Right cardiac atrium (tissue), 5 donors: Measurements from ENCODE around the gene CEP72. TPM values are rescaled to one million over a fixed set of nuclear protein-coding genes. Genes with fewer than 3 reads are reported as not detected.

Experiments used
- ATAC-seq, 2 donors: fragments of 200-7000 bp; cut with Tn5 transposase; one replicate each; pipeline versions ENCODE4 v1.8.0 to v1.9.1; 2020; ENCODE audit warnings: moderate library complexity in 2 of 2, mild to moderate bottlenecking in 1 of 2
- DNase-seq, 3 donors: peaks; one replicate each; pipeline ENCODE4 v3.0.0-alpha.2; 2020
- H3K27ac ChIP-seq: one replicate; pipeline ENCODE4 v1.5.1; 2013; ENCODE audit warnings: mild to moderate bottlenecking, low read length, control low read depth, moderate library complexity
- H3K27me3 ChIP-seq: one replicate; pipeline ENCODE4 v1.6.1; 2013; ENCODE audit not compliant: control insufficient read depth, insufficient read depth
- H3K4me1 ChIP-seq: one replicate; pipeline ENCODE4 v1.6.1; 2013; ENCODE audit warnings: low read length; ENCODE audit not compliant: control insufficient read depth, insufficient read depth
- H3K4me3 ChIP-seq: one replicate; pipeline ENCODE4 v1.5.1; 2013; ENCODE audit warnings: low read length, control low read depth
- H3K9me3 ChIP-seq: one replicate; pipeline ENCODE4 v1.6.1; 2013; ENCODE audit warnings: low read length; ENCODE audit not compliant: control insufficient read depth
- WGBS: extraction: QIAGEN DNeasy Blood & Tissue Kit; methylation state at CpG from one replicate; pipeline ENCODE4 v1.1.7; 2013; 5-methylcytosine and 5-hydroxymethylcytosine counted together
- intact Hi-C, 4 donors: fragments of 100-400 bp; cut with DNase I; formaldehyde crosslinking; loops; one replicate each; pipeline versions ENCODE4 v1.11.0 to v1.14.0; 2022 to 2023
- polyA plus RNA-seq: library from polyadenylated mRNA; stranded (reverse); fragments of 200-250 nt; gene quantifications from one replicate; pipeline ENCODE4 v1.2.3, GENCODE V29; 2013
- total RNA-seq, 4 donors: library from RNA; stranded (reverse); fragmentation: NEBNext Ultra II Directional; extraction: Animal tissue kit (Norgen Biotek cat#: 25700); gene quantifications; one replicate each; pipeline ENCODE4 v1.2.1, GENCODE V29; 2021
- donor health status: healthy with polysubstance abuse.
- donor health status: DM: no; HTN: yes; CAD: no.
- donor health status: DM: no; HTN: no; CAD: no.
- donor health status: DM: no; HTN: yes; CAD: no; lungs with severe emphysema.
- donor health status: DM: yes; HTN: yes; CAD: no.

CEP72 gene
- total and polyA plus RNA-seq, 5 donors = 1.1 to 3.4 (median 2.1) TPM

GRCh38 chr5:640461-641330 lies 28.6 kb downstream of the CEP72 start:
- H3K9me3 ChIP-seq = peaks cover 1% of the 10 kb centered on the region
- ATAC-seq (peak in 1 of 2 donors; percentile 9), DNase-seq (no peak)
- no peak overlapping the region for H3K27ac ChIP-seq
- intact Hi-C loops = no loop called here
- no peaks in the 10 kb centered on the region for H3K4me1 ChIP-seq
- H3K4me3 ChIP-seq = no peak overlapping the region
- WGBS = 91% methylated on average over 35 of the region's 35 CpGs
- no peaks in the 10 kb centered on the region for H3K27me3 ChIP-seq

- intact Hi-C loops = no loop called here
- no peak overlapping the region for H3K4me3 ChIP-seq
- DNase-seq (no peak), ATAC-seq (no peak)
- WGBS = 84% methylated on average over 14 of the region's 14 CpGs
- H3K4me1 ChIP-seq = no peaks in the 10 kb centered on the region
- no peak overlapping the region for H3K27ac ChIP-seq
- no peaks in the 10 kb centered on the region for H3K27me3 ChIP-seq
- no peaks in the 10 kb centered on the region for H3K9me3 ChIP-seq
Observed at GRCh38 chr5:641331-641765, 29.2 kb downstream of the CEP72 start.

- WGBS = 96% methylated on average over 14 of the region's 14 CpGs
- intact Hi-C loops = no loop called here
- no peak for ATAC-seq
- Histone ChIP-seq H3K27ac (no peak overlapping the region), H3K27me3 (no peaks in the 10 kb centered on the region), H3K4me1 (no peaks in the 10 kb centered on the region), H3K9me3 (no peaks in the 10 kb centered on the region), H3K4me3 (no peak overlapping the region)
- DNase-seq = no peak
Observed at GRCh38 chr5:642481-642880, 30.3 kb downstream of the CEP72 start.

- Histone ChIP-seq H3K27me3 (no peaks in the 10 kb centered on the region), H3K4me1 (no peaks in the 10 kb centered on the region), H3K27ac (no peak overlapping the region), H3K9me3 (no peaks in the 10 kb centered on the region), H3K4me3 (no peak overlapping the region)
- ATAC-seq (peak in 1 of 2 donors; percentile 8), DNase-seq (no peak)
- intact Hi-C loops = no loop called here
- WGBS = 94% methylated on average over 21 of the region's 21 CpGs
Observed at GRCh38 chr5:643351-643801, 31.2 kb downstream of the CEP72 start.

- Histone ChIP-seq H3K4me3 (no peak overlapping the region), H3K4me1 (no peaks in the 10 kb centered on the region), H3K27ac (no peak overlapping the region), H3K27me3 (no peaks in the 10 kb centered on the region), H3K9me3 (no peaks in the 10 kb centered on the region)
- WGBS = 90% methylated on average over 11 of the region's 11 CpGs
- ATAC-seq (no peak), DNase-seq (no peak)
- intact Hi-C loops = no loop called here
Observed at GRCh38 chr5:643811-644271, 31.7 kb downstream of the CEP72 start.

GRCh38 chr5:644509-644908 lies 32.4 kb downstream of the CEP72 start:
- Histone ChIP-seq H3K27me3 (no peaks in the 10 kb centered on the region), H3K4me3 (no peak overlapping the region), H3K4me1 (no peaks in the 10 kb centered on the region), H3K9me3 (no peaks in the 10 kb centered on the region), H3K27ac (no peak overlapping the region)
- no peak for DNase-seq
- intact Hi-C loops = no loop called here
- no peak for ATAC-seq
- WGBS = 91% methylated on average over 13 of the region's 13 CpGs

- DNase-seq = no peak
- intact Hi-C loops = no loop called here
Observed at GRCh38 chr5:644971-645370, 32.8 kb downstream of the CEP72 start.

GRCh38 chr5:645421-645820 lies 33.3 kb downstream of the CEP72 start:
- Histone ChIP-seq H3K9me3 (no peaks in the 10 kb centered on the region), H3K4me3 (no peak overlapping the region), H3K4me1 (no peaks in the 10 kb centered on the region), H3K27me3 (no peaks in the 10 kb centered on the region), H3K27ac (no peak overlapping the region)
- ATAC-seq (no peak), DNase-seq (peak in 1 of 3 donors; percentile 33)
- WGBS = 96% methylated on average over 13 of the region's 13 CpGs
- intact Hi-C loops = no loop called here

More at GRCh38 chr5:644971-645370, 32.8 kb downstream of the CEP72 start:
- Histone ChIP-seq H3K27me3 (no peaks in the 10 kb centered on the region), H3K27ac (no peak overlapping the region), H3K9me3 (no peaks in the 10 kb centered on the region), H3K4me3 (no peak overlapping the region), H3K4me1 (no peaks in the 10 kb centered on the region)
- no peak for ATAC-seq
- WGBS = 95% methylated on average over 15 of the region's 15 CpGs

GRCh38 chr5:646396-647201 lies 34.5 kb downstream of the CEP72 start:
- H3K9me3 ChIP-seq = no peaks in the 10 kb centered on the region
- H3K27me3 ChIP-seq = no peaks in the 10 kb centered on the region
- H3K4me3 ChIP-seq = no peak overlapping the region
- intact Hi-C loops = no loop called here
- ATAC-seq = no peak
- WGBS = 94% methylated on average over 18 of the region's 18 CpGs
- H3K4me1 ChIP-seq = no peaks in the 10 kb centered on the region
- DNase-seq = peak in 1 of 3 donors; percentile 40
- no peak overlapping the region for H3K27ac ChIP-seq

- WGBS = 95% methylated on average over 4 of the region's 4 CpGs
- DNase-seq (peak in 2 of 3 donors; percentile 25), ATAC-seq (peak in 1 of 2 donors; percentile 29)
- intact Hi-C loops = no loop called here
- H3K4me1 ChIP-seq = no peaks in the 10 kb centered on the region
- H3K27me3 ChIP-seq = no peaks in the 10 kb centered on the region
- H3K9me3 ChIP-seq = no peaks in the 10 kb centered on the region
- no peak overlapping the region for H3K27ac ChIP-seq
- H3K4me3 ChIP-seq = no peak overlapping the region
Observed at GRCh38 chr5:647311-647710, 35.2 kb downstream of the CEP72 start.

GRCh38 chr5:647727-648126 lies 35.6 kb downstream of the CEP72 start:
- Histone ChIP-seq H3K4me3 (no peak overlapping the region), H3K4me1 (no peaks in the 10 kb centered on the region), H3K27me3 (no peaks in the 10 kb centered on the region), H3K9me3 (no peaks in the 10 kb centered on the region), H3K27ac (no peak overlapping the region)
- ATAC-seq (no peak), DNase-seq (peak in 1 of 3 donors; percentile 28)
- intact Hi-C loops = no loop called here
- WGBS = 97% methylated on average over 9 of the region's 9 CpGs
